T-cell (primary cell): ENCODE results near the gene SFTPA2. TPM values are rescaled to one million over a fixed set of nuclear protein-coding genes. Genes with fewer than 3 reads are reported as not detected.
"Not testable (repeated sequence)": the region's sequence is repeated elsewhere in the genome, so short reads cannot be mapped to it uniquely, and the experiment has no call there.

Source experiments
- ATAC-seq, 4 experiments: fragments of 200-7000 bp in 3 of 4; fragments of 150-1000 bp in 1 of 4; cut with Tn5 transposase; replicated peaks in 1 of 4; 1 replicate in 3 of 4; 2 replicates in 1 of 4; pipeline ENCODE4 v1.10.0; 2021; ENCODE audit warnings: moderate library complexity in 3 of 4, mild to moderate bottlenecking in 2 of 4, moderate number of reproducible peaks in 1 of 4
- CTCF ChIA-PET, 2 donors: fragments of 300-600 bp; sonication (Branson Sonifier 250); formaldehyde crosslinking; loops; one replicate each; lab custom pipeline; 2022; ENCODE audit warnings: antibody characterized with exemption in 2 of 2; lab: Charles Lee
- POLR2A ChIA-PET, 2 donors: fragments of 300-600 bp; sonication (Branson Sonifier 250); formaldehyde crosslinking; loops; one replicate each; lab custom pipeline; 2022; ENCODE audit warnings: antibody characterized with exemption in 2 of 2; lab: Charles Lee
- DNase-seq, 35 experiments: peaks; one replicate each; pipeline versions ENCODE4 v3.0.0 to v3.0.0-alpha.2; 2013 to 2023
- H3K27ac ChIP-seq: one replicate; pipeline ENCODE4 v1.5.1; 2013; ENCODE audit warnings: low read length
- H3K27me3 ChIP-seq, 2 experiments: replicated peaks in 1 of 2; 1 replicate in 1 of 2; 2 replicates in 1 of 2; pipeline versions ENCODE4 v1.6.1 to v1.7.0; 2013; ENCODE audit warnings: low read length in 1 of 2, mixed read lengths in 1 of 2; ENCODE audit not compliant: control insufficient read depth in 2 of 2, insufficient read depth in 2 of 2; ENCODE audit errors: extremely low read depth in 1 of 2
- H3K36me3 ChIP-seq, 2 donors: 1 replicate in 1 of 2; 2 replicates in 1 of 2; pipeline versions ENCODE4 v1.6.1 to v1.7.0; 2013; ENCODE audit warnings: low read length in 1 of 2; ENCODE audit not compliant: control insufficient read depth in 2 of 2, insufficient read depth in 1 of 2; ENCODE audit errors: extremely low read depth in 1 of 2
- H3K4me1 ChIP-seq, 2 experiments: 1 replicate in 1 of 2; 2 replicates in 1 of 2; pipeline versions ENCODE4 v1.6.1 to v1.7.0; 2013; ENCODE audit warnings: low read length in 2 of 2, mixed read lengths in 1 of 2; ENCODE audit not compliant: insufficient read depth in 2 of 2, control insufficient read depth in 1 of 2; ENCODE audit errors: extremely low read depth in 1 of 2
- H3K4me3 ChIP-seq, 2 donors: 1 replicate in 1 of 2; 2 replicates in 1 of 2; pipeline versions ENCODE4 v1.5.1 to v1.7.0; 2013; ENCODE audit warnings: mild to moderate bottlenecking in 2 of 2, low read length in 1 of 2, moderate library complexity in 1 of 2; ENCODE audit not compliant: control insufficient read depth in 1 of 2; ENCODE audit errors: extremely low read depth in 1 of 2
- H3K9me3 ChIP-seq: 2 replicates; pipeline ENCODE4 v1.7.0; 2013
- H3K27ac Mint-ChIP-seq, 2 donors: one replicate each; pipeline ENCODE4 v1.8.0; 2020 to 2021; ENCODE audit warnings: mild to moderate bottlenecking in 2 of 2, mixed read lengths in 2 of 2
- H3K27me3 Mint-ChIP-seq, 2 donors: one replicate each; pipeline ENCODE4 v1.8.0; 2021 to 2022; ENCODE audit warnings: mixed read lengths in 2 of 2
- H3K36me3 Mint-ChIP-seq: one replicate; pipeline ENCODE4 v1.8.0; 2021; ENCODE audit warnings: mixed read lengths
- H3K4me1 Mint-ChIP-seq, 3 donors: one replicate each; pipeline ENCODE4 v1.8.0; 2020 to 2022; ENCODE audit warnings: mixed read lengths in 3 of 3, mild to moderate bottlenecking in 1 of 3
- H3K4me3 Mint-ChIP-seq, 3 donors: one replicate each; pipeline ENCODE4 v1.8.0; 2020 to 2022; ENCODE audit warnings: mild to moderate bottlenecking in 3 of 3, mixed read lengths in 3 of 3, moderate library complexity in 3 of 3
- H3K9me3 Mint-ChIP-seq, 3 donors: one replicate each; pipeline ENCODE4 v1.8.0; 2020 to 2022; ENCODE audit warnings: mixed read lengths in 3 of 3
- WGBS: methylation state at CpG from one replicate; pipeline ENCODE4 v1.1.5; 2013; ENCODE audit warnings: missing lambda C conversion rate; ENCODE audit not compliant: insufficient coverage; 5-methylcytosine and 5-hydroxymethylcytosine counted together
- total RNA-seq, 35 experiments: library from RNA in 6 of 35; stranded (reverse) in 6 of 35; fragments of 120-200 nt in 1 of 35; gene quantifications; one replicate each; pipeline versions ENCODE4 v1.2.1 to v1.2.4 and lab custom pipeline; 2013 to 2026

SFTPA2 gene
- total RNA-seq, 5 donors from 2014 or later (not counting 1 experiment from before 2014, with no cell fraction given) = 6.4 to 9.8 (median 8.9) TPM; not detected in 2

DNA sequence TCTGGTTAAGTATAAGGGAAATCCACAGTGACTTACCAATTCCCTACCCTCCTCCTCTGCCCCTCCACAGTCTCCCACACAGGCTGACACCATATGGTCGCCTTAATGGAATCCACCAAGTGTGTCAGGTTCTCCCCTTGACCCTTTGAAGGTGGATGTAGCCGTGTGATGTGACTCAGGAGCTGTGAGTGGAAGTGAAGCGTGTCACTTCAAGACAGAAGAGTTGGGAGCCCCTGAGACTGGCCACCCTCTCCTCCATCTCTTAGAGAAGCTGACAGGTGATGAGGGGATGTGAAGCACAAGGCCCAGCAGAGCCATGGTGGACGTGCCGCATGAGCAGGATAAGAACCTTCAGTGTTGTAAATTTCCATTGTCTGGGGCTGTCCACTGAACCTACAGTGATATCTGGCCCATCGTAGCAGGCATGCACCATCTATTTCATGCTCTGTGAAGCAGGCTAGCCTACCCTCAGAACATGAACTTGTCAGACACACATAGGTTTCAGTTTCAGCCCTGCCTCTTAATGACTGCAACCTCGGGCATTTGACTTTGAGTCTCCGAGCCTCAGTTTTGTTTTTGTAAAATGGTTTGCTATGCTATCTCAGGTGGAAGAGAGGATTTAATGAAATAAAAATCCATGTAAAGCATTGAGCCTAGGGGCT lies 35.0 kb downstream of the SFTPA2 start:
- H3K9me3 Mint-ChIP-seq, H3K4me3 Mint-ChIP-seq, H3K4me1 ChIP-seq, CTCF ChIA-PET, H3K27me3 Mint-ChIP-seq, H3K27me3 ChIP-seq, H3K36me3 Mint-ChIP-seq, H3K36me3 ChIP-seq, H3K27ac Mint-ChIP-seq, DNase-seq, POLR2A ChIA-PET, H3K4me1 Mint-ChIP-seq, H3K9me3 ChIP-seq, ATAC-seq, H3K27ac ChIP-seq, H3K4me3 ChIP-seq: not testable (repeated sequence)
- WGBS = no CpG with 5 or more reads among the region's 8 CpGs

DNA sequence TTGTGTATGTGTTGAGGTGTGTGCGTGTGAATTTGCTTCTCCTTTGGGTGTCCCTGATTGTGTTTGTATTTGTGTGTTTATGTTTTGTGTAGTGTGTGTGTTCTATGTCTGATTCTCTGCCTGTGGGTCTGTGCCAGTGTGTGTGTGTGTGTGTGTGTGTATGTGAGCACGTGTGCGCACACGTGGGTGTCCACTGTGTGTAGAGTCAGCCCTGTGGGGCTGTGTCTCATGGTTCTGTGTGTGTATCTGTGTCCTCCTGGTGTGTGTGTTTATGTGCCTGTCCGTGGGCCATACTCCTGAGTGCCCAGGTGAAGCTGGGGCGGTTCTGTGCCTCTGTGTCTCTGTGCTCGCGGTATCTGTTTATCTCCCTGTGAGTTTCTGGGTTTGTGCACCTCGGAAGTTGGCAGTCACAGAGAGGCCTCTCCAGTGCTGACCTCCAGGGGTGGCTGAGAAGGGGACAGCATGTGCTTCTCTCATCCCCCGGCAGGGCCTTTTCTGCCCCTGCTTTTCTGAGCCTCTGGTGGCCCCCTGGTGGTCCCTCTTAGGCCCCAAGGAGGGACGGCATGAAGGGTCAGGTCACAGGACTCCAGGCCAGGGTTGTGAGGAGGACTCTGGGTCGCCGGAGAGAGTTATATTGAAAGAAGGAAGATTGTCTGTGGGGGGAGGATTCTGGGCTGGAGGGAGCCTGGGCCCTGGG lies 36.9 kb downstream of the SFTPA2 start:
- H3K27me3 Mint-ChIP-seq, ATAC-seq, H3K27ac Mint-ChIP-seq, DNase-seq, H3K9me3 Mint-ChIP-seq, H3K27me3 ChIP-seq, H3K4me3 Mint-ChIP-seq, H3K27ac ChIP-seq, CTCF ChIA-PET, H3K4me3 ChIP-seq, H3K4me1 ChIP-seq, H3K36me3 ChIP-seq, H3K4me1 Mint-ChIP-seq, POLR2A ChIA-PET, H3K9me3 ChIP-seq, H3K36me3 Mint-ChIP-seq: not testable (repeated sequence)
- no CpG with 5 or more reads among the region's 13 CpGs for WGBS

DNA sequence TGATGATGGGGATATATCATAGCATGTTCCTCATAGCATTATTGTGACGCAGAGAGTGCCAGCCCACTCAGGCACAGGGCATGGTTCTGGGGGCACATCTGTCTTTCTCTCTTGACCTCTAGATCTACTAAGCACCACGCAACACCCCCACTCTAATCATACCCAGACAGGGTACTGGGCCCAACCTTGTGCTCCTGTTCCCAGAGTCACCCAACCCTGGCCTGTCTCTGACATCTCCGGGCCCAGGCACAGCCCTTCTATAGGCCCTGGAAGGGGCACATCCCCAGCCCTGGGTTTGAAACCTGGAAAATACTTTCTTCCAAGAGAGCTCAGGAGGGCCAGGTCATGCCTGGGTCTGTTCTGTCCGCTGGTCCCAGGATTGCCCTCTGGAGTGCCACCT lies 37.7 kb downstream of the SFTPA2 start:
- POLR2A ChIA-PET, H3K4me3 ChIP-seq, H3K4me1 ChIP-seq, H3K36me3 ChIP-seq, DNase-seq, H3K27ac ChIP-seq, H3K9me3 ChIP-seq, ATAC-seq, H3K9me3 Mint-ChIP-seq, H3K27me3 ChIP-seq, H3K4me1 Mint-ChIP-seq, H3K27ac Mint-ChIP-seq, H3K36me3 Mint-ChIP-seq, H3K27me3 Mint-ChIP-seq, H3K4me3 Mint-ChIP-seq, CTCF ChIA-PET: not testable (repeated sequence)
- 71% methylated on average over 1 of the region's 4 CpGs for WGBS

DNA sequence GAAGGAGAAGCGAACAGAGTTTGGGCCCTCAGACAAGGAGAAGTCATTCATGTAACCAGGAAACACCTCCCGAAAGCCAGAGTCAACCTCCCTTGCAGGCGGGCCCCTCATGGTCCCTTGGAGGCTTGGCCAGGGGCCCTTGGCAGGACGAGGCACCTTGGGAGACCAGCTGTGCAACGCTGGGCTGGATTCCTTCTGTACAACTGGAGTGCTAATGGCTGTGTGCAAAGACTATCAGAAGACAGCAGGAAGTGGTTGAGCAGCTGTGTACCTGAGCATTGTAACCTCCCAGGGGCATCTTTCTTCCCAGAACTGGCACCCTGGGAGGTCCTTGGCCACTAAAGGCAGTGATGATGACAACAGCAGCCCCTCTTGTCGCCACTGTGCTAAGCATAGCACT lies 38.5 kb downstream of the SFTPA2 start:
- H3K9me3 Mint-ChIP-seq, H3K4me3 Mint-ChIP-seq, H3K9me3 ChIP-seq, H3K27me3 Mint-ChIP-seq, CTCF ChIA-PET, H3K27ac ChIP-seq, POLR2A ChIA-PET, H3K36me3 Mint-ChIP-seq, H3K4me1 Mint-ChIP-seq, H3K27ac Mint-ChIP-seq, H3K4me1 ChIP-seq, DNase-seq, H3K27me3 ChIP-seq, H3K36me3 ChIP-seq, H3K4me3 ChIP-seq: not testable (repeated sequence)
- WGBS = 61% methylated on average over 4 of the region's 6 CpGs
- ATAC-seq = peak in 1 of 4 experiments; percentile 29

DNA sequence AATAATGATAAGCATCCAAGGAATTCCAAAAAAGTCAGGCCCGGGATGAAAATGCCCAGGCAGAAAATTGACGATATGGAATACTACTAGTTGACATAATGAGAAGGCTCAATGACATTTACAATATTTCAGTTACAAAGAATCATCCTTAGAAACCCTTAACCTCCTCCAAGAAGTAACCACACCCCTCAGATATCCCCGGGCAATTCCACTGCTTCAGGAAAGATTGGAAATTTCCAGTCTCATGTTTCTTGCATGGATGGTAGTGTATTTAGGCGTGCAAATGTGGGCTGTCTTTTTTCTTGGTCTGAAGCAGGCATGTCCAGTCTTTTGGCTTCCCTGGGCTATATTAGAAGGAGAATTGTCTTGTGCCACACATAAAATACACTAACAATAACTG lies 42.6 kb downstream of the SFTPA2 start:
- H3K9me3 ChIP-seq, ATAC-seq, H3K36me3 Mint-ChIP-seq, H3K27me3 ChIP-seq, H3K4me1 ChIP-seq, H3K27ac Mint-ChIP-seq, H3K4me1 Mint-ChIP-seq, H3K36me3 ChIP-seq, H3K9me3 Mint-ChIP-seq, CTCF ChIA-PET, DNase-seq, H3K27ac ChIP-seq, H3K27me3 Mint-ChIP-seq, POLR2A ChIA-PET, H3K4me3 Mint-ChIP-seq, H3K4me3 ChIP-seq: not testable (repeated sequence)
- WGBS = no CpG with 5 or more reads among the region's 4 CpGs

DNA sequence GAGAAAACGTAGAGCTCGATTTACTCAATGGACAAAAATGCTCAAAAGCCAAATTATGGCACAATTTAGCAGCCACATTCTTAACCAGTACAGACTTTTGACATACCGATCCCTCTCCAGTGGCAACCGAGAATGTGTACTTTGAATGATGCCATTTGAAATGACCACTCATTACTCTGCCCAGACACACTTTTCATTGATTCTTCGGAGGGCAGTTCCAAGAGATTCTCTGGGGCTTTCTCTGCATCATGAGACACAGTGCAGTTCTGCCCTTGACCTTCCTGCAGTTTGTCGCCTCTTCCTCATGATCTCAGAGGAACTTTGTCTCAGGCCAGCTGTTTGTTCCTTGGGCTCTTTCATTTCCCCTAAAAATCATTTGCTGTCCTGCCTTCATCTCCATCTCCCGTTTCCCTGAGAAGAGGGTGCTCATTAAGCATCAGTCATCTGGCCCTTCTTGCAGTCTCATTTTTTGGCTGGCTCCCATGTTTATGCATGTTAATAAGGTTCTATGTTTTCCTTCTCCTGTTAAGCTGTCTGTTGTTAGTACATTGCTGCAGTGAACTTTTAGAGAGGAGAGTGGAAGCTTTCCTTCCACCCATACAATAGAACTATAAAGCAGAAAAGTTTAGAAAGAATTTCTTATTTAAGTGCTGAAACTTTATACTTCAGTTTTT lies 43.5 kb downstream of the SFTPA2 start:
- H3K4me3 ChIP-seq, ATAC-seq, H3K36me3 ChIP-seq, H3K9me3 Mint-ChIP-seq, DNase-seq, H3K4me3 Mint-ChIP-seq, H3K9me3 ChIP-seq, H3K27ac ChIP-seq, H3K27me3 ChIP-seq, H3K36me3 Mint-ChIP-seq, H3K27me3 Mint-ChIP-seq, CTCF ChIA-PET, H3K27ac Mint-ChIP-seq, H3K4me1 ChIP-seq, H3K4me1 Mint-ChIP-seq, POLR2A ChIA-PET: not testable (repeated sequence)
- no CpG with 5 or more reads among the region's 7 CpGs for WGBS
